Neuronal stem cell (in vitro differentiated cells): ENCODE measurements around the gene ANKRD13B.

Source experiments
- DNase-seq: peaks from one replicate; pipeline ENCODE4 v3.0.0-alpha.2; 2013; ENCODE audit warnings: low spot score
- H2AFZ ChIP-seq: one replicate; pipeline ENCODE4 v1.6.1; 2013; ENCODE audit warnings: mild to moderate bottlenecking, low read length, inconsistent platforms
- H2AK5ac ChIP-seq: 2 replicates; pipeline ENCODE4 v1.6.1; 2013; ENCODE audit warnings: low read depth, mild to moderate bottlenecking, inconsistent platforms, low read length, moderate library complexity, mixed read lengths
- H2BK120ac ChIP-seq: 2 replicates; pipeline ENCODE4 v1.6.1; 2013; ENCODE audit warnings: low read depth, mild to moderate bottlenecking, inconsistent platforms, low read length, moderate library complexity, mixed read lengths
- H2BK12ac ChIP-seq: one replicate; pipeline ENCODE4 v1.6.1; 2013; ENCODE audit warnings: low read length, inconsistent platforms
- H2BK15ac ChIP-seq: 2 replicates; pipeline ENCODE4 v1.6.1; 2013; ENCODE audit warnings: mild to moderate bottlenecking, low read length, inconsistent platforms, mixed read lengths
- H2BK5ac ChIP-seq: one replicate; pipeline ENCODE4 v1.6.1; 2013; ENCODE audit warnings: inconsistent platforms, mild to moderate bottlenecking, low read length, moderate library complexity
- H3K14ac ChIP-seq: one replicate; pipeline ENCODE4 v1.6.1; 2013; ENCODE audit warnings: low read length, inconsistent platforms
- H3K18ac ChIP-seq: 2 replicates; pipeline ENCODE4 v1.6.1; 2013; ENCODE audit warnings: low read length, inconsistent platforms
- H3K23ac ChIP-seq: 2 replicates; pipeline ENCODE4 v1.6.1; 2013; ENCODE audit warnings: low read depth, mild to moderate bottlenecking, mixed read lengths, low read length, inconsistent platforms; ENCODE audit not compliant: poor library complexity
- H3K27ac ChIP-seq: replicated peaks from 3 replicates; pipeline ENCODE4 v1.5.1; 2013; ENCODE audit warnings: low read length, inconsistent platforms
- H3K27me3 ChIP-seq, 3 experiments: 2 replicates each; pipeline ENCODE4 v1.6.1; 2013; ENCODE audit warnings: low read length in 3 of 3, mild to moderate bottlenecking in 2 of 3, inconsistent platforms in 1 of 3, low read depth in 1 of 3, mixed read lengths in 1 of 3, moderate library complexity in 1 of 3; ENCODE audit not compliant: control insufficient read depth in 3 of 3, insufficient read depth in 3 of 3
- H3K36me3 ChIP-seq, 2 donors: replicated peaks in 1 of 2; 2 replicates each; pipeline ENCODE4 v1.6.1; 2013; ENCODE audit warnings: low read length in 2 of 2; ENCODE audit not compliant: control insufficient read depth in 2 of 2, insufficient read depth in 2 of 2
- H3K4ac ChIP-seq: 2 replicates; pipeline ENCODE4 v1.6.1; 2013; ENCODE audit warnings: inconsistent platforms, mild to moderate bottlenecking, low read length, moderate library complexity
- H3K4me1 ChIP-seq, 2 donors: 1 replicate in 1 of 2; 2 replicates in 1 of 2; pipeline ENCODE4 v1.6.1; 2013; ENCODE audit warnings: low read length in 2 of 2, low read depth in 1 of 2; ENCODE audit not compliant: control insufficient read depth in 2 of 2, insufficient read depth in 1 of 2
- H3K4me2 ChIP-seq: one replicate; pipeline ENCODE4 v1.6.1; 2013; ENCODE audit warnings: mild to moderate bottlenecking, low read length, inconsistent platforms; ENCODE audit not compliant: insufficient read depth, poor library complexity, severe bottlenecking
- H3K4me3 ChIP-seq, 2 donors: 2 replicates each; pipeline ENCODE4 v1.5.1; 2013; ENCODE audit warnings: low read length in 2 of 2, mild to moderate bottlenecking in 2 of 2, inconsistent platforms in 1 of 2, moderate library complexity in 1 of 2
- H3K79me1 ChIP-seq: one replicate; pipeline ENCODE4 v1.6.1; 2013; ENCODE audit warnings: low read depth, mild to moderate bottlenecking, inconsistent platforms, low read length, moderate library complexity
- H3K9ac ChIP-seq: one replicate; pipeline ENCODE4 v1.6.1; 2013; ENCODE audit warnings: mild to moderate bottlenecking, low read depth, low read length, inconsistent platforms; ENCODE audit not compliant: poor library complexity
- H3K9me3 ChIP-seq, 2 donors: replicated peaks in 1 of 2; 2 replicates each; pipeline versions ENCODE3 to v1.6.1; 2013; ENCODE audit warnings: low read length in 2 of 2, mild to moderate bottlenecking in 2 of 2, inconsistent platforms in 1 of 2, low read depth in 1 of 2, mixed read lengths in 1 of 2, moderate library complexity in 1 of 2; ENCODE audit not compliant: control insufficient read depth in 2 of 2, insufficient read depth in 1 of 2
- H4K8ac ChIP-seq: one replicate; pipeline ENCODE4 v1.6.1; 2013; ENCODE audit warnings: low read depth, mild to moderate bottlenecking, inconsistent platforms, low read length, moderate library complexity
- H4K91ac ChIP-seq: one replicate; pipeline ENCODE4 v1.6.1; 2013; ENCODE audit warnings: low read length, low read depth, mild to moderate bottlenecking, inconsistent platforms; ENCODE audit not compliant: poor library complexity
- WGBS, 2 donors: extraction: QIAGEN DNeasy Blood & Tissue Kit; methylation state at CpG; one replicate each; pipeline ENCODE4 v1.1.7; 2013; ENCODE audit warnings: missing lambda C conversion rate in 2 of 2, mixed read lengths in 1 of 2; ENCODE audit not compliant: insufficient read length in 2 of 2, insufficient replicate concordance in 1 of 2; ENCODE audit errors: extremely low coverage in 2 of 2; 5-methylcytosine and 5-hydroxymethylcytosine counted together

The ANKRD13B gene

GRCh38 chr17:29588562-29589411, 4.1 kb upstream of the ANKRD13B start:
- Histone ChIP-seq H2AK5ac (peak overlapping the region; percentile 90), H3K23ac (peak overlapping the region; percentile 89), H3K9me3 (no peaks in the 10 kb centered on the region), H3K36me3 (peaks cover 0 to 4% of the 10 kb centered on the region in 2 donors), H2BK5ac (peak overlapping the region; percentile 58), H3K79me1 (peaks cover 15% of the 10 kb centered on the region), H3K4ac (peak overlapping the region; percentile 43), H3K27ac (no peak overlapping the region), H4K91ac (no peak overlapping the region), H2AFZ (peak overlapping the region; percentile 68), H2BK12ac (peak overlapping the region; percentile 48), H3K14ac (peak overlapping the region; percentile 95), H2BK120ac (peak overlapping the region; percentile 63), H3K4me2 (peak overlapping the region; percentile 96), H3K4me3 (peak overlapping the region; percentile 66 to 95), H3K9ac (peak overlapping the region; percentile 99), H2BK15ac (peak overlapping the region; percentile 95), H3K4me1 (peaks cover 49 to 59% of the 10 kb centered on the region in 2 donors), H4K8ac (no peak overlapping the region), H3K27me3 (no peaks in the 10 kb centered on the region), H3K18ac (peak overlapping the region; percentile 96)
- no CpG with 5 or more reads among the region's 72 CpGs for whole genome bisulfite sequencing, 2 donors
- DNase-seq, result no peak

GRCh38 chr17:29589524-29590410, 3.2 kb upstream of the ANKRD13B start, which contains the start of gene GIT1:
Gene GIT1, minus strand, starts transcription at chr17:29589648. Its CDS starts 270 bp downstream, at chr17:29589378.
- Histone ChIP-seq H3K27ac (no peak within 1 kb of the TSS), H3K23ac (peak within 1 kb of the TSS; percentile 89), H3K79me1 (peaks cover 17% of the 10 kb centered on the region), H3K36me3 (no peaks in the 10 kb centered on the region), H2BK5ac (peak within 1 kb of the TSS; percentile 58), H3K4me2 (peak within 1 kb of the TSS; percentile 96), H2AK5ac (peak within 1 kb of the TSS; percentile 90), H3K4me1 (peaks cover 45 to 55% of the 10 kb centered on the region in 2 donors), H3K18ac (peak within 1 kb of the TSS; percentile 97), H3K27me3 (no peaks in the 10 kb centered on the region), H3K9ac (peak within 1 kb of the TSS; percentile 99), H4K91ac (peak within 1 kb of the TSS; percentile 1), H3K4ac (peak within 1 kb of the TSS; percentile 43), H2BK15ac (peak within 1 kb of the TSS; percentile 95), H2AFZ (peak within 1 kb of the TSS; percentile 89), H3K14ac (peak within 1 kb of the TSS; percentile 95), H2BK12ac (peak within 1 kb of the TSS; percentile 93), H3K9me3 (no peaks in the 10 kb centered on the region), H3K4me3 (peak within 1 kb of the TSS; percentile 66 to 95), H2BK120ac (peak within 1 kb of the TSS; percentile 63), H4K8ac (no peak within 1 kb of the TSS)
- WGBS, 2 donors, result no CpG with 5 or more reads among the region's 70 CpGs
- DNase-seq, result peak; percentile 87

DNA sequence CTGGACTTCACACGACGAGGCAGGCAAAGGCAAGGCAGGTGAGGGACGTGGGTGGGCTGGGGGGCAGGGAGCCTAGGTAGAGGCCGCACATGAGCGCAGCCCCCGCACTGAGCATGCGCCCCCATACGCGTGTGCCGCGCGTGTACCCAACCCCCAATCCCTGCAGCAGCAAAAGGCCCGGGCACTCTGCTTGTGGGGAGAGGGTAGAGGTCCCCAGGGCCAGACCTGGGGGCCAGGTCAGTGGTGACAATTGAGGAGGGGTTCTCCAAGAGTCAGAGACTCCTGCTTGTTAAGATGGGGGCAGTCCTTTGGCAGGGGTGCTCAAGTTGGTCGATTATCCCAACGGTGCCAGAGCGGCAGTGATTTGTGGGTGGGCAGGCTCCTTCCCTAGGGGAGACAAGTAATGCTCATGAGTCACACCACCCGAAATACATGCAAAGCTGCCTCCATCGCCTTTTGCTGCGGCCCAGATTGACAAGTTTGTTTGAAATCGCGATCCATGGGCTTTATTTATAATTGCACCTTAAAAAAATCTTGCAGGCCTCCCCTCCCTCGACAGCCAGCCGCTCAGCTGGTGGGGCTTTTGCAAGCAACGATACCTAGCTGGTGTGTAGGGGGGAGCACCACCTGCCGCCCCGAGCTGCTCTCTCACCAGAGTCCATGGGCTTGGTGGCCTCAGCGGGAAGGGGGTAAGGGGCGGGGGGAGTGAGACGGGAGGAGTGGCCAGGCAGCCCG, 2.4 kb upstream of the ANKRD13B start:
- Histone ChIP-seq H2BK5ac (peak overlapping the region; percentile 16), H2BK120ac (no peak overlapping the region), H3K14ac (no peak overlapping the region), H2AK5ac (peak overlapping the region; percentile 47), H3K18ac (peak overlapping the region; percentile 94), H2BK15ac (peak overlapping the region; percentile 33), H3K4me3 (peak overlapping the region; percentile 1 to 66), H3K23ac (peak overlapping the region; percentile 32), H3K27me3 (no peaks in the 10 kb centered on the region), H4K8ac (no peak overlapping the region), H3K9me3 (no peaks in the 10 kb centered on the region), H2AFZ (peak overlapping the region; percentile 89), H3K36me3 (no peaks in the 10 kb centered on the region), H3K4ac (no peak overlapping the region), H3K27ac (no peak overlapping the region), H3K4me1 (peaks cover 39 to 49% of the 10 kb centered on the region in 2 donors), H3K79me1 (peaks cover 17% of the 10 kb centered on the region), H3K9ac (peak overlapping the region; percentile 36), H4K91ac (no peak overlapping the region), H2BK12ac (peak overlapping the region; percentile 93), H3K4me2 (peak overlapping the region; percentile 85)
- no peak for DNase-seq
- WGBS, 2 donors, result no CpG with 5 or more reads among the region's 30 CpGs
